GM19463 (cell line): ENCODE measurements around the gene SRPRB.

ENCODE experiments used
- ATAC-seq: cut with Tn5 transposase; IDR thresholded peaks from one replicate; pipeline ENCODE4 v1.9.1; 2021; ENCODE audit warnings: mild to moderate bottlenecking, moderate library complexity; ENCODE audit not compliant: unreplicated experiment

Gene SRPRB

GRCh38 chr3:133864616-133865015 lies 59.0 kb downstream of the SRPRB start:
- no peak for ATAC-seq

DNA sequence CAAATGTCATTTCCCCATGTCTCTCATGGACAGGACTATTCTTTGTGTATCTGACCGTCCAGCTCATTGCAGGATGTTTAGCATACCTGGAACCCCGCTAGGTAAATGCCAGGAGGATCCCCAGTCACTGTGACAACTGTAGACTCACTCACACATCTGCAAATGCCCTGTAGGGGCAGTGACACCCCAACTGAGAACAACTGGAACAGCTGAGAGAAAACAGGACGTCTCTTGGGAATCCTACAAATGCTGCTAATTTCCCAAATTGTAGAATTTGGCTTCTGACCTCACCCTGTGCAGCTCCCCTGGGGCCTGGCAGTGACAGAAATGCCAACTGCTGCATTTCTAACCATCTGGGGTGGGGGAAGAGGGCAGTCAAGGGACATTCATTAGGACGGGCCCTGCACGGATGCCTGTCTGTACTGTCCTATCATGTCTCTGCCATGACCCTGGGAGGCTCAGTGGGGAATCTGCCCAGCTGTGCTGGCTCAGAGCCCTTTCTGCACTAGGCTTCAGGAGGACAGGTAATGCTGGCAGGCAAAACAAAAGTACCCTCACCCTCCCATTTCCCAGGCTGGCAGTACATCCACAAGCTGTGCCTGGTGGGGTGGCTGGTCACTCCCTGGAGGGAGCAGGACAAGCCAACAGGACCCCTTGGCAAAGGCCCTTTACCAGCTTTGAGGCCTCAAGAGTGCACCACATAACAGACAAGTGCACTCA lies 59.7 kb downstream of the SRPRB start:
- ATAC-seq: no peak

DNA sequence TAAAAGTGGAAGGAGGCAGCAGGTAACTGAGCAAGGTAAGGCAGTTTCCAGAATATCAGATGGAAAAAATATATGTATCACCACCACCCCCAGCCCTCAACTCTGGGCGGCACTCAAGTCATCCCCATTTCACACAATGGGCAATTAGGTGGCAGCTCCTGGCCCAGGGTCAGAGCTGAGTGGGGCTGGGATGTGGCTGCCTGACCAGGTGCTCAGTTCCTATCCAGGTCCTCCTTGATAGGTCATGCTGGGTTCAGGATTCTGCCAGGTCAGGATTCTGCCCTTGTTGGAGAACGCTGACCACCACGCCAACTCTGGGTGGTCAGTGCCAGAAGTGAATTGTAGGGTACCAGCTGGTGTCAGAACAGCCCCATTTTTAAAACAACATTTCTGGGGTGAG lies 60.5 kb downstream of the SRPRB start:
- no peak for ATAC-seq

GRCh38 chr3:133868186-133868585 lies 62.6 kb downstream of the SRPRB start:
- no peak for ATAC-seq

DNA sequence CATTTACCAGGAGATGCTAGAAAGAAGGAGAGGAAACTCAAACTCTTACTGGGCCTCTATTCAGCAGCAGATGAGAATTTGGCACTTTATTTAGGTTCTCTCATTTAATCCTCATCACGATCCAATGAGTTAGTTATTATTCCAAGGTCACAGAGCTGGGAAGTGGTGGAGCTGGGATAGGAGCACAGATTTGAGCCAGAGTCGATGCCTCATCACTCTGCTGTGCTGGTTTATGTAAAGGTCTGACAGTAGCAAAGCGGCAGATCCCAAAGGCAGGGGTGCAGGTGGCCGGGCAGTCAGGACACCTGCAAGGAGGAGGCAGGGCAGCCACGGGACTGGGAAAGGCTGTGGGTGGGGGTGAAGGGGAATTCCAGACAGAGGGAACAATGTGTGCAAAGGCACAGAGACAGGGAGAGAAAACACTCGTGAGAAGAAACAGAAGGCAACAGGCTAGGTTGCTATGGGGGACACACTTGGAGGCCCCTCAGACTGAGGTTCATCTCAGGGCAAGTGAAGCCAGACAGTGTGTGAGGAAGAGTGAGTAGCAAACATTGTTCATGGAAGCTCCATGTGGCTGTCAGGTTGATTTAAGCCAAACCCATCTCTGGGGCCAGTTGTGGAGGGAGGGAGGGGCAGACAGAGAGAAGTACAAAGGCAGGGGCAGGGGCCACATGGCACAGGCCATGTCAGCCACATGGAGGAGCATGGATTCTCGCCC lies 63.3 kb downstream of the SRPRB start:
- no peak for ATAC-seq

DNA sequence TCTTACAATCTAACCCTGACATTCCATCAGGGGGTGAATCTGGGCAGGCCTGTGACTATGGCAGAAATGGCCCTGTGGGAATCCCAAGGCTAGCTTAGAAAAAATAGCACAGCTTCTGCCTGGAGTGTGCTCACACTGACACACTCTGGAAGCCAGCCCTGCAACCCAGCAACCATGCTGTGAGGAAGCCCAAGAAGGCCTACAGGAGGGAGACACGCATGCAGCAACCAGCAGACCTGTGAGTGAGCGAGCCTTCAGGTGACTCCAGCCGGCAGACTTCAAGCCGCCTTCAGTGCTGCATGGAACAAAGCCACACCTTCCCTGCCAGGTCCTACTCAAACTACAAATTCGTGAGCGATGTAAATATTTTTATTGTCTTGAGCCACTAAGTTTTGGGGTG lies 64.0 kb downstream of the SRPRB start:
- no peak for ATAC-seq

GRCh38 chr3:133870822-133871221 lies 65.2 kb downstream of the SRPRB start:
- no peak for ATAC-seq
